Measurements from ENCODE around the gene LRP4. TPM values are rescaled to one million over a fixed set of nuclear protein-coding genes. Genes with fewer than 3 reads are reported as not detected.

Gene LRP4
- polyA plus RNA-seq, 2 donors: 2.6 to 8.2 TPM

DNA sequence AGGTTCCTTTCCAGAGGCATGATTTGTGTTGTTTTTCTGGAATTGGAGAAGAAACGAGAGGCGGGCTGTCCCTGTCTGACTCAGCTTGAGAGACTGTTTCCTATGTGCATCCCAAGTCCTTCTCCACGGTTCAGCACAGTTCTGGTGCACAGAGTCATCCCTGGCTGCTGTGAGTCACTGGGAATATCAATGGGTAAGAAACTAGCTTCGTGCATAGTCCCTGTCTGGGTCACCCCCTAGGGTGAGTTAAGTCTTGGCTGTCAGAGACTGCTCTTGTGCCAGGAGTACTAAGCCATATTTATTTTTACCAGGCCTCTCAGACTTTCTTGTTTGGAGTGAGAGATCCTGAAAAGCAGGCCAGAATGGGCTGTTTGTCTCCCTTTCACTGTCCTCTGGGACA is 2.4 kb upstream of the LRP4 start:
- Histone ChIP-seq H3K4me1 (ENCODE audit: control insufficient read depth in 2 of 2, insufficient read depth in 2 of 2, low read length in 1 of 2) (peaks cover 0 to 7% of the 10 kb centered on the region in 2 donors), H3K27me3 (ENCODE audit: control insufficient read depth in 1 of 2, insufficient read depth in 2 of 2, low read length in 2 of 2) (no peaks in the 10 kb centered on the region)

DNA sequence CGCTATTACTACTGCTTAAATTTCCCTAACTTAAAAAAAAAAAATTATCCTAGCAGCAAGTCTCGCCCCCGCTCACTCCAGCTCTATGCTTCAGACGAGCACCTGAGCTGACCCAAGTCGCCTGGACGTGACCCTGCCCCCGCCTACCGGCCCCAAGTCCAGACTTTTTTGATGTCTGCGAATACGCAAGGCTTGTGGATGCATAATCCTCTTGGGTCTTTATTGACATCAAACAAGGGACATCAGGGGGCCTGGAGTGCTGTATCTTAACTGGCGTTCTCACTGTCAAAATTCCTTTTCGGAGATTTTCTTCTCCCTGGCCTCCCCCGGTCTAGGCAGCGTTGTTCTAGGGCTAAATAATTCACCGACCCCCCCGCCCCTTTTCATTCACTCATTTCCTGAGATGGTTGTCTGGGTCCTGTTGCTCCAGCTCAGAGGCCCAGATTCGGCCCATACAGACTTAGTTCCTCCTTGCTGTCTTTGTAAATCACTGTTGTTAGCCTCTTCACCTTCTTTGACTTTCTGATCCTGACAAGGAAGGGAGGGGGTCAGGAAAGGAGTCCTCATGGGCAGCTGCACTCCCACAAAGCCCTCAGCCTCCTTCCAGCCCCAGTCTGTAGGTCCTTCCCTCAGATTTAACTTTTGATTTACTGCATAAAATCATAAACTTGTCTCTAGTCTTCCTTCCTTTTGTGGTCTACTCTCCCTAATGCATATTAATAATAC is 601 bp upstream of the LRP4 start:
- peak overlapping the region in 1 of 2 donors; percentile 29 for H3K27ac ChIP-seq (ENCODE audit: low read depth in 2 of 2, low read length in 1 of 2)
- H3K4me3 ChIP-seq (ENCODE audit: low read depth in 1 of 2, low read length in 2 of 2): peak overlapping the region in 1 of 2 donors; percentile 80
- H3K27me3 ChIP-seq (ENCODE audit: control insufficient read depth in 1 of 2, insufficient read depth in 2 of 2, low read length in 2 of 2): no peaks in the 10 kb centered on the region
- 20 to 31% methylated on average over 17 of the region's 17 CpGs for WGBS, 2 donors
- no peaks in the 10 kb centered on the region for H3K9me3 ChIP-seq (ENCODE audit: control insufficient read depth in 2 of 2, insufficient read depth in 1 of 2, low read depth in 1 of 2, low read length in 1 of 2)
- peaks cover 0 to 7% of the 10 kb centered on the region in 2 donors for H3K4me1 ChIP-seq (ENCODE audit: control insufficient read depth in 2 of 2, insufficient read depth in 2 of 2, low read length in 1 of 2)
- no peaks in the 10 kb centered on the region for H3K36me3 ChIP-seq (ENCODE audit: control insufficient read depth in 2 of 2, insufficient read depth in 2 of 2, low read length in 1 of 2)

More for the DNA sequence above, 2.4 kb upstream of the LRP4 start:
- no peak overlapping the region for H3K4me3 ChIP-seq (ENCODE audit: low read depth in 1 of 2, low read length in 2 of 2)
- peak overlapping the region; percentile 44 to 60 for H3K27ac ChIP-seq (ENCODE audit: low read depth in 2 of 2, low read length in 1 of 2)
- no peaks in the 10 kb centered on the region for H3K9me3 ChIP-seq (ENCODE audit: control insufficient read depth in 2 of 2, insufficient read depth in 1 of 2, low read depth in 1 of 2, low read length in 1 of 2)
- H3K36me3 ChIP-seq (ENCODE audit: control insufficient read depth in 2 of 2, insufficient read depth in 2 of 2, low read length in 1 of 2): no peaks in the 10 kb centered on the region
- WGBS, 2 donors: 19 to 52% methylated on average over 4 of the region's 4 CpGs

DNA sequence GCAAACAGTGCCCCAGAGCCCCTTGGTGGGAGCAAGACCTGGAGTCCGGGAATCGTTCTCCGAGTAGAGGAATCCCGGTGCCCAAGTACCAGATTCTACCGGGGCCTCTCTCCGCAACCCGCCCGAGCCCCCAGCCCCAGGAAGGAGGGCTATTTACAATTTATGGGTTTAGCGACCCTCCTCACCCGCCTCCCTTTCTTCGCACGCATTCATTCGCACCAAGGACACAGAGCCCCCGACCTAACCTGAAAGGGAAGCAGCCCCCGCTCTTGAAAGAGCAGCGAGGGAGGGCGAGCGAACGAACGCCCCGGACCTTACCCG is 628 bp downstream of the LRP4 start:
- WGBS, 2 donors: 2 to 3% methylated on average over 22 of the region's 22 CpGs
- peak overlapping the region in 1 of 2 donors; percentile 57 for H3K27ac ChIP-seq (ENCODE audit: low read depth in 2 of 2, low read length in 1 of 2)
- H3K4me3 ChIP-seq (ENCODE audit: low read depth in 1 of 2, low read length in 2 of 2): peak overlapping the region; percentile 63 to 80
- H3K27me3 ChIP-seq (ENCODE audit: control insufficient read depth in 1 of 2, insufficient read depth in 2 of 2, low read length in 2 of 2): no peaks in the 10 kb centered on the region
- peaks cover 0 to 7% of the 10 kb centered on the region in 2 donors for H3K4me1 ChIP-seq (ENCODE audit: control insufficient read depth in 2 of 2, insufficient read depth in 2 of 2, low read length in 1 of 2)
- no peaks in the 10 kb centered on the region for H3K9me3 ChIP-seq (ENCODE audit: control insufficient read depth in 2 of 2, insufficient read depth in 1 of 2, low read depth in 1 of 2, low read length in 1 of 2)
- H3K36me3 ChIP-seq (ENCODE audit: control insufficient read depth in 2 of 2, insufficient read depth in 2 of 2, low read length in 1 of 2): no peaks in the 10 kb centered on the region

DNA sequence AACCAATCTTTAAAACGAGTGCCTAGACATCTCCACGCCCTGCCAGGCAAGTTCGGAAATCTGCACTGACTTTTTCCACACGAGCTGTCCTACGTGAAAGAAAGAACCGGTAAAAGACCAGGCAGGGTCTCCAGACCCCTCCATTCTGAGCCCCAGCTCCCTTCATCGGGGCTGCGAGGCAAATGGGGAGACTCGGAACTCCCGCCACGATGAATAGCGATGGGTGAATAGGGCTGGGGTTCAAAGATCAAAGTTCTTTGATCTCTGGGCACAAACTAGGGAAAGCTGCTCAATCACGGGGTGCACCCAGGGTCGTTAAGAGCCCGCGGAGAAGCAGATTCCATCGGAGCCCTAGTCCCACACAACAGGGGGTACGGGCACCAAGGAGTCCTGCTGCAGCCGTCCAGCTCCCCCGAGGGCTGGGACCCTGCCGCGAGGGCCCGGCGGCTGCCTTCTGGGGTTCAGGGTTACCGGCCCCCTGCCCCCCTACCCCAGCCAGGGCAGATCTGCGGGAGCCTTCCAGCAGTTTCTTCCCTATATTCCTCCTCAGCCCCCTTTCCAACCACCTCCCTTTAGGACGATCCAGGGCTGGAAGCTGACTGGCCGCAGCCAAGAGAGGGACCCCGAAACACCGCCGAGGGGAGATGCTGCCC is 1.1 kb downstream of the LRP4 start:
- 1% methylated on average over 31 of the region's 31 CpGs for WGBS, 2 donors
- Histone ChIP-seq H3K4me3 (ENCODE audit: low read depth in 1 of 2, low read length in 2 of 2) (peak overlapping the region; percentile 63 to 80), H3K4me1 (ENCODE audit: control insufficient read depth in 2 of 2, insufficient read depth in 2 of 2, low read length in 1 of 2) (peaks cover 0 to 7% of the 10 kb centered on the region in 2 donors), H3K36me3 (ENCODE audit: control insufficient read depth in 2 of 2, insufficient read depth in 2 of 2, low read length in 1 of 2) (no peaks in the 10 kb centered on the region), H3K27me3 (ENCODE audit: control insufficient read depth in 1 of 2, insufficient read depth in 2 of 2, low read length in 2 of 2) (no peaks in the 10 kb centered on the region), H3K9me3 (ENCODE audit: control insufficient read depth in 2 of 2, insufficient read depth in 1 of 2, low read depth in 1 of 2, low read length in 1 of 2) (no peaks in the 10 kb centered on the region), H3K27ac (ENCODE audit: low read depth in 2 of 2, low read length in 1 of 2) (peak overlapping the region; percentile 57 to 66)

DNA sequence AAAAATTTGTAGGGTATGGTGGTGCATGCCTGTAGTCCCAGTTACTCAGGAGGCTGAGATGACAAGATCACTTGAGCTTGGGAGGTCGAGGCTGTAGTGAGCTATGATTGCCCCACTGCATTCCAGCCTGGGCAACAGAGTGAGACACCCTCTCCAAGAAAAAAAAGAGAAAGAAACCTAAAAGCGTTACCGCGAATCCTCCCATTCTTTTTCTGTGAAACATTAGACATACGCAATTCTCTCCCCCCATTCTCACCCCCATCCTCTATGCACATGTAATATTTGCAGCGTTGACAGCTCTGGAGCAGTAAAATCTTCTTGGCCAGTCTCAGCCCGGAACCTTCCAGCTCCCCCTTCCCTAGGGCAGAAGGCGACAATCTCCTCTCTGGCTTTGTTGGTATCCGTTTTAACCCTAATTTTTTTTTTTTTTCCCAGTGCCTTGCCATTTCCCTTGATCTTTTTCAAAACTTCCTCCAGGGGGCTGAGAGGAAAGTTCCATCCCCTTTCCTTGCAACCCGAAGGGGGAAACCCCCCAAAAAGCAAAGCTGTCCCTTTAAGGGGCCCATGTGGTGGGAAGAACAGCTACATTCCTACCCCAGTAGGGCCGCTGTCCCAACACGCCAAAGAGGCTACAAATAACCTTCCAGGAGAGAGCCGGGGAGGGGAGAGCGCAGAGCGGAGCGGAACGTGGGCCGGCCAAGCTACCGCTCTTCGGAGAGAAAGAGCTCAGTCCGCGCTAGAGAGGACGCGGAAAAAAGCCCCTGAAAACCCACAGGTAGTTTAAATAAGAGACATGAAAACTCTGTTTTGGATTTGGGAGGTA is 1.9 kb downstream of the LRP4 start:
- Histone ChIP-seq H3K9me3 (ENCODE audit: control insufficient read depth in 2 of 2, insufficient read depth in 1 of 2, low read depth in 1 of 2, low read length in 1 of 2) (no peaks in the 10 kb centered on the region), H3K4me1 (ENCODE audit: control insufficient read depth in 2 of 2, insufficient read depth in 2 of 2, low read length in 1 of 2) (peaks cover 0 to 7% of the 10 kb centered on the region in 2 donors), H3K27ac (ENCODE audit: low read depth in 2 of 2, low read length in 1 of 2) (peak overlapping the region; percentile 57 to 66), H3K36me3 (ENCODE audit: control insufficient read depth in 2 of 2, insufficient read depth in 2 of 2, low read length in 1 of 2) (no peaks in the 10 kb centered on the region), H3K4me3 (ENCODE audit: low read depth in 1 of 2, low read length in 2 of 2) (peak overlapping the region; percentile 63 to 80), H3K27me3 (ENCODE audit: control insufficient read depth in 1 of 2, insufficient read depth in 2 of 2, low read length in 2 of 2) (no peaks in the 10 kb centered on the region)
- 4 to 6% methylated on average over 24 of the region's 24 CpGs for WGBS, 2 donors

DNA sequence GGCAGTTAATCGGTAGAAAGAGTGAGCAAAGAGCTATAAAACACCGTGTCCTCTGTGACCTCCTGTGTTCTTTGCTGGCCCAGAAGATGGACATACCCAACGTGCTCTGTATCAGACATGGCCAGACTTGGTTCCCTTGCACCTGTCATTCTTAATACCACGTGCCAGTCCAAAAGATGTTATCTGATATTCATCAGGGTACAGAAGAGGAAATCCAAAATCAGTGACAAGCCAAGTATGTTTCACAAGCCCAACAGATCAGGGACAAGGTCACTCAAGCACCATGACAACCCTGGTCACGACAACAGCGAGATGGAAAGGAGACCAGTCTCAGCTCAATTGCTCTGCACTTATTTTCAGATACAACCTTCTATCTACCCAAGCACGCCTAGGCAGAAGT is 3.4 kb downstream of the LRP4 start:
- Histone ChIP-seq H3K9me3 (ENCODE audit: control insufficient read depth in 2 of 2, insufficient read depth in 1 of 2, low read depth in 1 of 2, low read length in 1 of 2) (no peaks in the 10 kb centered on the region), H3K36me3 (ENCODE audit: control insufficient read depth in 2 of 2, insufficient read depth in 2 of 2, low read length in 1 of 2) (no peaks in the 10 kb centered on the region), H3K27me3 (ENCODE audit: control insufficient read depth in 1 of 2, insufficient read depth in 2 of 2, low read length in 2 of 2) (no peaks in the 10 kb centered on the region), H3K4me1 (ENCODE audit: control insufficient read depth in 2 of 2, insufficient read depth in 2 of 2, low read length in 1 of 2) (peaks cover 0 to 7% of the 10 kb centered on the region in 2 donors), H3K4me3 (ENCODE audit: low read depth in 1 of 2, low read length in 2 of 2) (no peak overlapping the region), H3K27ac (ENCODE audit: low read depth in 2 of 2, low read length in 1 of 2) (no peak overlapping the region)
- 62 to 64% methylated on average over 7 of the region's 7 CpGs for whole genome bisulfite sequencing, 2 donors

DNA sequence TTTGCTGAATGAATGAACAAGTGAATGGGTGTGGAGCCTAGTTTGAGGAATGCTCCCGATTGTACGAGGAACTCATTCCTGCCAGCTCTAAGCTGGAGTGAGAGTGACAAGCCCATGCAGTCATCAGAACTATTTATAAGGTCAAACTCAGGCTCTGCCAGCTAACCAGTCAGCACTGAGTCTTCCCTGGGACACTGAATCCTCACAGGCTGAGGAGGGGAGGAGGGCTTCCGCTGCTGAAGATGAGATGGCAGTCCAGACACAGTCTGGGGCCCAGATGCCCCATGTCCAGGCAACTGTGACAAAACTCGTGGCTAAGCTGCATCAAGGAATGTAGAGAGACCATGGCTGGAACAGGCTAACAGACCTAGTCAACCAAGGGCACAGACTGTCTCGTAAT is 4.0 kb downstream of the LRP4 start:
- Histone ChIP-seq H3K9me3 (ENCODE audit: control insufficient read depth in 2 of 2, insufficient read depth in 1 of 2, low read depth in 1 of 2, low read length in 1 of 2) (no peaks in the 10 kb centered on the region), H3K27me3 (ENCODE audit: control insufficient read depth in 1 of 2, insufficient read depth in 2 of 2, low read length in 2 of 2) (no peaks in the 10 kb centered on the region), H3K27ac (ENCODE audit: low read depth in 2 of 2, low read length in 1 of 2) (no peak overlapping the region), H3K4me1 (ENCODE audit: control insufficient read depth in 2 of 2, insufficient read depth in 2 of 2, low read length in 1 of 2) (peaks cover 0 to 7% of the 10 kb centered on the region in 2 donors), H3K4me3 (ENCODE audit: low read depth in 1 of 2, low read length in 2 of 2) (no peak overlapping the region), H3K36me3 (ENCODE audit: control insufficient read depth in 2 of 2, insufficient read depth in 2 of 2, low read length in 1 of 2) (no peaks in the 10 kb centered on the region)
- WGBS, 2 donors: 30 to 43% methylated on average over 5 of the region's 5 CpGs

DNA sequence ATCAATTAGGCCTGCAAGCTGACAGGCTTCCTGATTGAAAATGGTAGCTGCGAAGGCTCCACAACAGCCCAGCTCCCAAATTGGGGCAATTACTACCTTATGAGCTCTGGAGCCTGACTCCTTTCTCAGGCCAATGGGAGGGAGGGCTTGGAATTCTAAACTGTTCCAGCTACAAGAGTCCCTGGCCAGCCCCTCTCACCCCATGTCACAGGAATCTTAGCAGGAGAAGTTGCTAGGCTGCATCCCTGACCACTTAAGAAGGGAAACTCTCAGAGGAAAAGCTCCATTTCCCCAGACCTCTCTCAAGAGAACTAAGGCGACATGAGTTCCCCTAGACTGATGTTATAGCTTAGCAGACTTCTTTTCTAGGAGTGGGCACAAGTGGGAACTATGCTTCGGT is 4.9 kb downstream of the LRP4 start:
- no peaks in the 10 kb centered on the region for H3K36me3 ChIP-seq (ENCODE audit: control insufficient read depth in 2 of 2, insufficient read depth in 2 of 2, low read length in 1 of 2)
- no peaks in the 10 kb centered on the region for H3K27me3 ChIP-seq (ENCODE audit: control insufficient read depth in 1 of 2, insufficient read depth in 2 of 2, low read length in 2 of 2)
- H3K27ac ChIP-seq (ENCODE audit: low read depth in 2 of 2, low read length in 1 of 2): no peak overlapping the region
- WGBS, 2 donors: 77 to 83% methylated on average over 3 of the region's 3 CpGs
- H3K9me3 ChIP-seq (ENCODE audit: control insufficient read depth in 2 of 2, insufficient read depth in 1 of 2, low read depth in 1 of 2, low read length in 1 of 2): no peaks in the 10 kb centered on the region
- no peak overlapping the region for H3K4me3 ChIP-seq (ENCODE audit: low read depth in 1 of 2, low read length in 2 of 2)
- peaks cover 0 to 5% of the 10 kb centered on the region in 2 donors for H3K4me1 ChIP-seq (ENCODE audit: control insufficient read depth in 2 of 2, insufficient read depth in 2 of 2, low read length in 1 of 2)

DNA sequence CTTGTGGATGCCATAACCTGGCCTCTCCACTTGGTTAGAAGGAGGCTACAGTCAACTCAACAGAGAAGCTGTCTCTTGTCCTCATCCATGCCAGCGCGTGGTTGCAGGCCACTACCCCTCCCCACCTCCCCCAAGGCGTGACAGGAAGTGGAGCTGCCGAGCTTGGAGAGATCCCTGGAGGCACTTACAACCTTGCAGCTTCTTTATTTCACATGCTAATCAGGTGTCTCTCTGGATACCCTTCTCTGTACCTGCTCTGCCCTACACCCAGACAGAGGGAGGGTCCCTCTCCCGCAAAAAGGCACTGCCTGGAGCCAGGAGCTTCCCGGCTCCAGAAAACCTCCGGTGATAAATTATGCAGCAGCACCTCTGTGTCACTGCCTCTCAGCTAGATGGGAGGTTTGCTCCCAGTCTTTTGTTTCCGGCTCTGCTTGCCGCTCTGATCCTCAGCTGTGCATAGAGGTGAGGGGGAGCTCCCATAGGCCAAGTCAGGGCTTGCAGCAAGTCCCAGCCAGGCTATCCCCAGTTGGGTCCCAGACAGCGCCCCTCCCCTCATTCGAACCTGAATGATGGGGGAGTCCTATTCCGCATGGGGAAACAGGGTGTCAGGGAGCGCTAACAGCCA is 5.7 kb downstream of the LRP4 start:
- Histone ChIP-seq H3K4me3 (ENCODE audit: low read depth in 1 of 2, low read length in 2 of 2) (peak overlapping the region; percentile 9 to 30), H3K27ac (ENCODE audit: low read depth in 2 of 2, low read length in 1 of 2) (no peak overlapping the region), H3K4me1 (ENCODE audit: control insufficient read depth in 2 of 2, insufficient read depth in 2 of 2, low read length in 1 of 2) (peaks cover 0 to 5% of the 10 kb centered on the region in 2 donors), H3K36me3 (ENCODE audit: control insufficient read depth in 2 of 2, insufficient read depth in 2 of 2, low read length in 1 of 2) (no peaks in the 10 kb centered on the region), H3K9me3 (ENCODE audit: control insufficient read depth in 2 of 2, insufficient read depth in 1 of 2, low read depth in 1 of 2, low read length in 1 of 2) (no peaks in the 10 kb centered on the region), H3K27me3 (ENCODE audit: control insufficient read depth in 1 of 2, insufficient read depth in 2 of 2, low read length in 2 of 2) (no peaks in the 10 kb centered on the region)
- WGBS, 2 donors: 22 to 30% methylated on average over 13 of the region's 13 CpGs
